ENCODE measurements around the gene ZNF416. TPM values are rescaled to one million over a fixed set of nuclear protein-coding genes. Genes with fewer than 3 reads are reported as not detected.

Gene ZNF416
- total RNA-seq: 1 to 10 TPM; 3.9 to 5.3 TPM
- long read RNA-seq, donor 1, partial matches to known transcripts: 0 of 3 reads
- long read RNA-seq, donor 1, other reads (novel, unspliced or antisense): 0 of 3 reads
- long read RNA-seq, donor 2, transcript ZNF416-201 (4 exons, 2,561 nt): major isoform, 8 of 9 reads
- long read RNA-seq, donor 2, partial matches to known transcripts: 1 of 9 reads
- long read RNA-seq, donor 2, other reads (novel, unspliced or antisense): 0 of 9 reads

DNA sequence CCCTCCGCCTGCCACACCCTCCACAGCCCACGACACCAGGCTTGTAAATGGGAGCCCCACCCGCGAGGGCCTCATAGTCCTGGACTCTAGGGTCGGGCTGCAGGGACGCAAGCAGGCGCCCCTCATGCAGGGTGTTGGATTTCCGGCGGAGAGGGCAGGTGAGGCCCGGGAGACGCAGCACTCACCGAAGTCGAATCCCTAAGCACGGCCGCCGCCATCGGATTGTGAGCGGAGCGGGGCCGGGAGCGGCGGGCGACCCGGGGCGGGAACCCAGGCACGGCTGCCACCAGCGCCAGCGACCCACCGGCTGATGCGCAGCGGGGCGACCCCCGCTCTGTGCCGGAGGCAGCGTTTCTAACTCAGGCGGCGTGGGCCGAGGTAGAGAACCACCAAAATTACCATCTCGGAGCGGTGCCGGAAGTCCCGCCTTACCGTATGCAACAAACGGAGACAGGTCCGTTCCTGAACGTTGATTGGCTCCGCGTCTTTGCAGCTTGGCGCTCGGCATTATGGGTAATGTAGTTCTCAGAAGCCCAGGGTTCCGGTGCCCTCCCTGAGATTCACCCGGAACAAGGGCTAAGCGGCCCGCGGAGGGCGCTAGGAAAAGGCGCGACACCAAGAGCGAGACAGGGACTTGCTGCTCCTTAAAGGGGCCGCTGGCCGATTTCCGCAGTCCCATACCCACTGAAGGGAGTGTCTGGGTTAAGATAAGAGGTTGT is at the start of gene ZNF416:
TSS of gene ZNF416 (minus strand) at position 425 of the 719 bp plus-strand sequence. CDS start at position 218, 207 bp downstream.
- intact Hi-C loops (cut with DNase I): no loop called here

DNA sequence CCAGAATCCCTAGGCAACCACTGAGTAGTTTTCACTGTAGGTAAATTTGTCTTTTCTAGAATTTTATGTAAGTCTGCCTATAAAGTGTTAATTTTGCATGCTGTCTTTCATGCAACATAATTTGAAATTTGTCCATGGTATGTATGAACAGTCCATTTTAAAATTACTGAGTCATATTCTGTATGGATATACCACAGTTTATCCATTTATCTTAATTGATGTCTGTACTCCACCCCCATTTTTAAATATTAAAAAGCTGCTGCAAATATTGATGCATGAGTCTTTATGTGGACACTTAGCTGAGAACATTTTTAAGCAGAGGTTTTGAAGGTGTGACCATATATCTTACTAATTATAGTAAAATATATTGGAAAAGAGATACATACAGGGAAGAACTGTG is 44.4 kb upstream of the ZNF416 start:
- intact Hi-C loops (cut with DNase I): no loop called here
- DNase-seq (ENCODE audit: low spot score): no peak

More for the DNA sequence above, at the start of gene ZNF416:
- peak; percentile 98 for DNase-seq (ENCODE audit: low spot score)

DNA sequence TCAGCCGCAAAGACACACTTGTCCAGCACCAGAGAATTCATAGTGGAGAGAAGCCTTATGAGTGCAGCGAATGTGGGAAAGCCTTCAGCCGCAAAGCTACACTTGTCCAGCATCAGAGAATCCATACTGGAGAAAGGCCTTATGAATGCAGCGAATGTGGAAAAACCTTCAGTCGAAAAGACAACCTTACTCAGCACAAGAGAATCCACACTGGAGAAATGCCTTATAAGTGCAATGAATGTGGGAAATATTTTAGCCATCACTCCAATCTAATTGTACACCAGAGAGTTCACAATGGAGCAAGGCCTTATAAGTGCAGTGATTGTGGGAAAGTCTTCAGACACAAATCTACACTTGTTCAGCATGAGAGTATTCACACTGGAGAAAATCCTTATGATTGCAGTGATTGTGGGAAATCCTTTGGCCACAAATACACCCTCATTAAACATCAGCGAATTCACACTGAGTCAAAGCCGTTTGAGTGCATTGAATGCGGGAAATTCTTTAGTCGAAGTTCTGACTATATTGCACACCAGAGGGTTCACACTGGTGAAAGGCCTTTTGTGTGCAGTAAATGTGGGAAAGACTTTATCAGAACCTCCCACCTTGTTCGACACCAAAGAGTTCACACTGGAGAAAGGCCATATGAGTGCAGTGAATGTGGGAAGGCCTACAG is 42.1 kb upstream of the ZNF416 start:
- intact Hi-C loops (cut with DNase I): no loop called here
- DNase-seq (ENCODE audit: low spot score): no peak

DNA sequence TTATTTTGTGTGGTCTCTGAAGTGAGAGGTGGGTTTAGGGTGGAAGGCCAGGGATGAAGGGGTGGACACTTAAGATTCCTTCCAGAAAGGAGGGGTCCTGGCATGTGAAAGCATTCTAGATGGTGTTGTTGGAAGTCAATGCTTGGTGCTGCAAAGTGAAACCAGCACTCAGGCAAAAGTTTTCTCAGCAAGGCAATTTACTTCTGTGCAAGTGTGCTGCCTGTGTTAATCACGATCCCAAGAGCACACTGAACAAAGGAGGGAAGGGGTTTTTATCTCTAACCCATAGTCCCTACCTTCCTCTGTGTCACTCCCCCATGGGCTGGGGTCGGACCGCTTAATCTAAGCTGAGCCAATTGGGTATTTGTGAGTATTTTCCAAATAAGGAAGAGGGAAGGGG is 36.6 kb upstream of the ZNF416 start:
- intact Hi-C loops (cut with DNase I): no loop called here

DNA sequence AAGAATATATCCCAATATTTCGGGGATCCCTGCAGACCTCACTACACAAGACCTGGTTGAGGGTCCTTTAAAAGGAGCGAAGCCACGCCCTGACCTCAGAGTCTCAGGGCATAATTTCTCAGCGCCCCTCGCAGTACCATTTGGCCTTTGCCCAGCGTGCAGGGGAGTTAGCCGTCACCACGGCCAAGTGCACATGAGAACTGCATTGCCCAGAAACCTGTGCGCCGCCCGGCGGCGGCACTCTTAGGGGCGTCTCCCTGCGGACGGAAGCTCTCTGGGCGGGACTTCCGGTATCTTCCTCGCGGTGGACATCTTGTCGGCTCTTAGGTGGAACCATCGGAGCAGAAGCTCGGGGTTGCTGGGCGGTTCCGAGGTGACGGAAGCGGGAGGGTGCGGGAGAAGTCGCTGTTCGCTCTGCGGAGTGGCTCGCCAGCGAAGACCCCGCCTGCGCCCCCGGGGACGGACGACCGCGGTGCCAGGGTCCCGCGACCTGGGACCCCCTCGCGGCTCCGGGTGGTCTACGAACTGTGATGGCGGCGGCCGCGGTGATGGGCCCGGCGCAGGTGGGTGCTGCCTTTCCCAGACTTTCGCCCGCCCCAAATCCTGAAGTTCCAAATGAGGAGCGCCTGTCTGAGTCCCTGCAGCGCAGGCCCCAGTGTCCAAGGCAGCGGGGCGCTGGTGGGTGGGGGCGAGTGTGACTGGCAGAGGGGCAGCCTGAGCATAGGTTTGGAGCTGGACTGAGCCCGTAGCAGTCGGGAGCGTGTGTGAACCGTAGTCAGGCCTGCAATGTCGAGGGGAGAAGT is 35.4 kb upstream of the ZNF416 start, which contains the start of gene ZNF134:
TSS of gene ZNF134 (plus strand) at position 302 of the 803 bp plus-strand sequence. CDS start 5,227 bp downstream, outside the sequence.
- intact Hi-C loops (cut with DNase I): no loop called here
- DNase-seq (ENCODE audit: low spot score): peak; percentile 98

More for the DNA sequence above, 36.6 kb upstream of the ZNF416 start:
- no peak for DNase-seq (ENCODE audit: low spot score)

DNA sequence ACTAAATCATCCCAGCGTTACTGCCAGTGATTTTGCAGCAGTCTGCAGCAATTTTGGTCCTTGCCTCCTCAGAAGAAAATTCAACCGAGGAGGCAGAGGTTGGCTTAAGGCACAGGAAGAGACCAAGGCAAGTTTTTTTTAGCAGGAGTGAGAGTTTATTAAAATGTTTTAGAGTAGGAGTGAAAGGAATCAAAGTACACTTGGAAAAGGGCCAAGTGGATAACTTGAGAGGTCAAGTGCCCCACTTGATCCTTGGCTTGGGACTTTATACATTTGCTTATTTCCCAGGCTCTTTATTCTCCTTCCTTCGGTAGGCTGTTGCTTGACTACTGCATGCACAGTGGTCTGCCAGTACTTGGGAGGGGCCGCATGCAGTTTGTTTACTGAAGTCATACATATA is 32.4 kb upstream of the ZNF416 start:
- intact Hi-C loops (cut with DNase I): no loop called here
- DNase-seq (ENCODE audit: low spot score): no peak

DNA sequence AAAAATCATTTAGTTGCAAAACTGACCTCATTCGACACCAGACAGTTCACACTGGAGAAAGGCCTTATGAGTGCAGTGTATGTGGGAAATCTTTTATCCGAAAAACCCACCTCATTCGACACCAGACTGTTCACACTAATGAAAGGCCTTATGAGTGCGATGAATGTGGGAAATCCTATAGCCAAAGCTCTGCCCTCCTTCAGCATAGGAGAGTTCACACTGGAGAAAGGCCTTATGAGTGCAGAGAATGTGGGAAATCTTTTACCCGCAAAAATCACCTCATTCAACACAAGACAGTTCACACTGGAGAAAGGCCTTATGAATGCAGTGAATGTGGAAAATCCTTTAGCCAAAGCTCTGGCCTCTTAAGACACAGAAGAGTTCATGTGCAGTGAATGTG is 28.2 kb upstream of the ZNF416 start:
- intact Hi-C loops (cut with DNase I): no loop called here
- DNase-seq (ENCODE audit: low spot score): no peak

DNA sequence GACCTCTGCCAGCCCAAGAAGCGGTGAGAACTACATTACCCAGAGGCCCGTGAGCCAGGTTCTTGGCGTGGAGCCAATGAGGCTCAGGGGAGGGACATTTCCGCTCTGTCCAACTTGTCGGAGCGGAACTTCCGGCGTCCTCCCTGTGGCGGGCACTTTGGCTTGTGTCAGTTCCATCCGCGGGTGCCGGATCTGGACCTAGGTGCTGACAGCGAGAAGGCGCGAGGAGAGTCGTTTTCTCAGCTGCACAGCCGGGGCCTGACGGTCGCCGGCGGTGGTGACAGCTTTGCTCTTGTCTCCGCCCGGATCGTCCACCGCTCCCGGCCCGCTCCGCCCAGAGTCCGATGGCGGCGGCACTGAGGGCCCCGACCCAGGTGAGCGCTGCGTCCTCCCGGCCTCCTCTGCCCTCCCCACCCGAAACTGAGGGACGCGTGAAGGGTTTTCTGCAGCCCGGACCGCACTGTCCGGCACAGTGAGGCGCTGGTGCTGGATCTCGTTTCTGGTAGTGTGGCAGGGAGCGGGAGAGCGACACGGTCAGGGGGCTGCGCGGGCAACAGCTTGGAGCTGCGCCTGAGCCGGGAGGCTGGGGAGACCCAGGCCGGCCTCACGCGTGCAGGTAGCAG is 21.2 kb upstream of the ZNF416 start, which contains the start of gene ZNF530:
TSS of gene ZNF530 (plus strand) at position 125 of the 623 bp plus-strand sequence. CDS start 4,461 bp downstream, outside the sequence.
- DNase-seq (ENCODE audit: low spot score): peak; percentile 97
- intact Hi-C loops (cut with DNase I): no loop called here

DNA sequence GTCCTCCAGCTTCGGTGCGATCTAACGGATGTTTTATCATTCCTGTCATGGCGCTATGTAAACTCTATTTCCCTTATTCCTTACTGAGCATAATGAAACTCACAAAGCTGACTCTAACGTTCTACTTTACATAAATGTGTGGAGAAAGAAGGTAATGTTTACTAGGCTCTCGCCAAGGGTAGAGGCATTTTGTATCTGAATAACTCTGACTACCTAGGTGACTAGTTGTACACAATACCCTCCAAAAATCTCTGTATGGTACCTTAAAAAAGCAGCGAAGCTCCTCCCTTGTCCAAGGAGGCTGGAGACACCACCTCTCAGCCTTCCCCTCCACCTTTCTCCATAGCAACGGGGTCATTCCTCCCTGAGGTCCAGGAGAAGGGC is 20.7 kb upstream of the ZNF416 start:
- intact Hi-C loops (cut with DNase I): no loop called here
- no peak for DNase-seq (ENCODE audit: low spot score)

DNA sequence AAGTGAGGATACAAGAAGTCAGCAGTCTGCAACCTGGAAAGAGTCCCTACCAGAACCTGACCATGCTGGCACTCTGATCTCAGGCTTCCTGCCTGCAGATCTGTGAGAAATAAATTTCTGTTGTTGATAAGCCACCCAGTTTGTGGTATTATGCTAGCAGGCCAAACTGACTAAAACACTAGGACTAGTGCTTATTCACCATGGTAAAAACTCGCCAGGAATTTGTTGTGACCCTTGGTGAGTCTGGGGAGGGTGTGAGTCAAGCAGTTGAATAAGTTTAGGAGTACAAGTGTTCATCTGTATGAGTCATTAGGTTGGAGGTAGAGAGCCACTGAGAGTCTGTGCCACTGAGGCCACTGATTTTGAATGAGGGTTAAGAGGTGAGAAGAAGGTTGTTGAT is 8.8 kb upstream of the ZNF416 start:
- no peak for DNase-seq (ENCODE audit: low spot score)
- intact Hi-C loops (cut with DNase I): no loop called here

DNA sequence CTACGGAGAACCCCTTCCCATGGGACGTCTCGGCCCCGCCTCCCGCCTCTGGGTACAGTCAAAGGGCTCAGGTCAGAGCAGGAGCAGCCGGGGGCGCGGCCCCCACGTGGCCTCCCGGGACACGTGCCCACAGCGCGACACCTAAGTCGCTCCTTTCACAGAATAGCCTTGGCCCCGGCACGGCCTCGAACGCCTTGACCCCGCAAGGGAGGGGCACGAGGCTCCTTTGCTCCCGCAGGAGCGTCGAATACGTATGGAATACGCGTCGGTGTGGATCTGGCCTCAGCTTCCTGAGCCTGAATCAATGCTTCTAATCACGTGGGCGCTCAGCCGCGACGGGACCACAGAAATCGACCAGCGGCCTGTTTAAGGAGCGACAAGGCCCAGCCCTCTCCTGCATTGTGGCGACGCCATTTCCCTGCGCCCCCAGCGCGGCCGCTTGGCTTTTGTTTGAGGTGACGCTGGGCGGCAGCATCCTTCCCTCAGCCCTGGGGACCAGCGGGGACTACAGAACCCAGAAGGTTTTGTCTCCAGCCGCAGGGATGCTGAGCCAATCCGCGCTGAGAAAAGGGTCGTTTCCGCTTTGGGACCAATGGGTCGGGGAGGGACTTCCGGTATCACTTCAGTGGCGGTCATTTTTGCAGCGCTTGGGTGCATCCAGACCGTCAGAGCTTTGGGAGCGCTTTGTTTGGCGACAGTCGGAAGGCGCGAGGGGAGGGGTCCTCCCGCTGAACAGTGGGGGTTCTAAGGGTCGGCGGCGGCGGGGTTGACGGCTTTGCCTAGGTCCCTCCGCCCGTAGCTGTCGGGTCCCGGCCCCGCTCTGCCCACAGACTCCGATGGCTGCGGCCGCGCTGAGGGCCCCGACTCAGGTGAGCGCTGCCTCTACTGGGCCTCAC is 5.1 kb upstream of the ZNF416 start, which contains the start of gene ZIK1:
TSS of gene ZIK1 (plus strand) at position 625 of the 896 bp plus-strand sequence. CDS start at position 837, 212 bp downstream.
- intact Hi-C loops (cut with DNase I): no loop called here
- DNase-seq (ENCODE audit: low spot score): peak; percentile 95

DNA sequence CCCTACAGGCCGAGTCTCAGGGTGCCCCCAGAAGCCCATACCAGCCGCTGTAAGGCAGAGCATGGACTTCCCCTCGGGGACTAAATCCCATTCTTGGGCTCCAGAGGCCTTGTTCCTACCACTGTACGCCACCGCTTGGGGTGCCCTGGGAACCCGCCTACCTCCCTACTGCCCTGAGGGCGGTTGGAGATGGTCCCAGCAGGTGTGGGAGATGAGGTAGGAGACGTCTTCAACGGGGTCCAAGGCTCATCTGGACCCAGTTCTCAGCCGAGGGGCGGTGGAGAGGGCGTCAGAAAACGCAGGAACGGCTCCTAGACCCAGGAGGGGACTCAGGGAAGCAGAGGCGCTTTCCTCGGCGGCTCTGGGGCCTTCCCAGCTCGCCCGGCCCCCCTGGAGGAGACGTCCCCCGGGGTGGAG is 4.4 kb upstream of the ZNF416 start:
- peak; percentile 72 for DNase-seq (ENCODE audit: low spot score)
- intact Hi-C loops (cut with DNase I): no loop called here

DNA sequence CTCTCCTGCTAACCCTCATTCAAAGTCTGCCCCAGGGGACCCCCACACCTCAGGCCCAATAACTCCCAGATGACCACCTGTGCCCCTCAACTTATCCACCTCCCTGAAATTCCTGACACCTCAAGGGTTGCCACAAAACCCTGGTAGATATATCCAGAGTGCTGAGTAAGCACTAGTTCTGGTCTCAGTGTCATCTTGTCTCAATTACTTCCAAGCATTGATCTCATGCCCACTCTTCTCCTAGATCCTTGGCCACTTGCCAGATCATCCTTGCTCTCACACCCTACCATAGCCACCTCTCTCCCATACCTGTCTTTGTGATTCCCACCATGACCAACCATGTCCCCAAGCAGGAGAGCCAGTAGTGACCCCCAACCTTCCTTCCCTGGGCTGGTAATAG is 2.0 kb downstream of the ZNF416 start:
- no peak for DNase-seq (ENCODE audit: low spot score)
- intact Hi-C loops (cut with DNase I): no loop called here

DNA sequence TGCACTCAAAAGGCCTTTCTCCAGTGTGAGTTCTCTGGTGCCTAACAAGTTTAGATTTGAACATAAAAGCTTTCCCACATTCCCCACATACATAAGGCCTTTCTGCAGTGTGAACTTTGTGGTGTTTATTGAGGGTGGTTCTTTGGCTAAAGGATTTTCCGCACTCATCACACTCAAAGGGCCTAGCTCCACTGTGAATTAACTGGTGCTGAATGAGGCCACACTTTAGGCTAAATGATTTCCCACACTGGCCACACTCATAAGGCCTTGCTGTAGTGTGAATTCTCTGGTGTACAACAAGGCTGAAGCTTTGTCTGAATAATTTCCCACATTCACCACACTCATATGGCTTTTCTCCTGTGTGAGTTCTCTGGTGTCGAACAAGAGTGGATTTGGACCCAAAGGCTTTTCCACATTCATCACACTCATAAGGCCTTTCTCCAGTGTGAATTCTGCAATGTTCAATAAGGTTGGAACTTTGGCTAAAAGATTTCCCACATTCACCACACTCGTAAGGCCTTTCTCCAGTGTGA is 6.2 kb downstream of the ZNF416 start:
- intact Hi-C loops (cut with DNase I): no loop called here

DNA sequence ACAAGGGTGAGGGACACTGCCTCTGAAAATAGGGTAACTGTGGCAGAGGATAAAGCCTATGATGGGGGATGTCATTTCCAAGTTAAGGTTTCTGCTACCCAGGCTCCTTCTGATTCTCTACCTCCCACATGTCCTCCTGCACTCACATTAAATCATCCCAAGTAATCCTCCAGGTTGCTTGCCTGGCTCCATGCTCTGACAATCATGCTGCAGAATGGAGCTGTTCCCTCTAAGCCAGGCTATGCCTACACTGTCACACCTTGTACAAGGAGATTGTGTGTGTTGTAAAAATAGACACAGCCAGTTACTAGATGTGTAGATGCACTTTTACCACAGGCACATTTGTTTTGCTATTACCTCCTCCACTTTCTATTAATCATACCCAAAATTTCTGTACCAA is 8.0 kb downstream of the ZNF416 start:
- intact Hi-C loops (cut with DNase I): no loop called here
- no peak for DNase-seq (ENCODE audit: low spot score)

More for the DNA sequence above, 6.2 kb downstream of the ZNF416 start:
- no peak for DNase-seq (ENCODE audit: low spot score)

DNA sequence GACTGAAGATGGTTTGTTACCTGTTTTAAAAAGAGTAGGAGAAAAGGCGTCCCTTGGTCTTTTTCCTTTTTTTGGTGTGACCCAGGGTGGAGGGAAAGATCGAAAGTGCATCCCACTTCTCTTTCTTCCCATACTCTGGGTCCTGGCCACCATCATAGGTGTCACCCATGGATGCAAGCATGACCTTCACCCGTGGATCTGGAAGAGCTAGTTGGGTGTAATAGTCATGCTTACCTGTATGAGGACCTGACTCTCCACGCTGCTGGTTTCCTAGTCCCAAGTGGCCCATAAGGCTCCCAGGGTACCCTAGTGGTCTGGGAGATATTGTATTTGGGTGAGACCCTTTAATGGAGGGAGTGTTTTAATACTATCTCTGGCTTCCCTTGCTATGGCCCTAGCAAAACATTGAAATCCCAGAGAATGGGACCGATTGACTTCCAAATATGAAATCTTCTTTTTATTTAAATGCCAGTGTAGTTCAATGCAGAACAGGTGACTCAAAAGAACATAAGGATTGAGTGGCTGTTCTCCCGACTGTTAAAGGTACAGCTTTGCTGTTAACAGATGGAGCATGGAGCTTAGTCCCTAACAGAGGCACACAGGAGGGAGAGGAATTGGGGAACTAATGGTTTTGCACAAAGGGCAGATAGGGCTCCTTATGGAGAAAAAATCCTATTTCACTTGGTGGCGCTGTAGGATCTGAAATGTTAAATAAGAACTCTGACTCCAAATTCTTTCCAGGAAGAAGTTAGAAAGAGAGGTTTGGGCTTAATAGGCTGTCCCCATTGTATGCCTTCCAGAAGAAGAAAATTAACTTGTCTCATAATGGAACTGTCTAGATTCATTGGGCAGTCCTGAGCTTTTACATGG is 12.1 kb downstream of the ZNF416 start:
- intact Hi-C loops (cut with DNase I): no loop called here
- DNase-seq (ENCODE audit: low spot score): no peak

DNA sequence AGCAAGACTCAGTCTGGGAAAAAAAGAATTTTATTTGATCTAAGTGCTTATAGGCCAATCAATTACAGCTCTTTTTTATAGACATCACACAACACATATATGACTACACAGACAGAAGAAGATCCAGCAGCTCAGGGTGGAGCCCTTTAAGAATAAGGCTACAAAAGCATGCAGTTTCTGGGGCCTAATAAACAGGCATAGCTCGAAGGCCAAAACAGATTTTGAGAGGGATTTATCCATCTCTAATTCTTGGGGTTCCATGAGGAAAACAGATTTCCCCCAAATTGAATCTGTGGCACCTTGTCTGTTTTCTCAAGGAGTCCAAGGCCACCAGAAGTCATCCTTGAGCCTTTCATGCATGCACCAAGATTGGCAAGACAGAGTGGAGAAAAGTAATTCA is 15.2 kb downstream of the ZNF416 start:
- intact Hi-C loops (cut with DNase I): no loop called here
- no peak for DNase-seq (ENCODE audit: low spot score)

Data from posterior vena cava (tissue), 2 donors.